ENCODE data around the gene ZCCHC10. TPM values are rescaled to one million over a fixed set of nuclear protein-coding genes. Genes with fewer than 3 reads are reported as not detected.
A peak's percentile ranks its signal among the peaks of the same experiment; 100 is the strongest.

Gene ZCCHC10
- total and polyA plus RNA-seq, 9 of the 15 experiments (the other 6 are each of a cell fraction or from before 2014, with no cell fraction given): 11.9 to 146 (median 51.8) TPM

DNA sequence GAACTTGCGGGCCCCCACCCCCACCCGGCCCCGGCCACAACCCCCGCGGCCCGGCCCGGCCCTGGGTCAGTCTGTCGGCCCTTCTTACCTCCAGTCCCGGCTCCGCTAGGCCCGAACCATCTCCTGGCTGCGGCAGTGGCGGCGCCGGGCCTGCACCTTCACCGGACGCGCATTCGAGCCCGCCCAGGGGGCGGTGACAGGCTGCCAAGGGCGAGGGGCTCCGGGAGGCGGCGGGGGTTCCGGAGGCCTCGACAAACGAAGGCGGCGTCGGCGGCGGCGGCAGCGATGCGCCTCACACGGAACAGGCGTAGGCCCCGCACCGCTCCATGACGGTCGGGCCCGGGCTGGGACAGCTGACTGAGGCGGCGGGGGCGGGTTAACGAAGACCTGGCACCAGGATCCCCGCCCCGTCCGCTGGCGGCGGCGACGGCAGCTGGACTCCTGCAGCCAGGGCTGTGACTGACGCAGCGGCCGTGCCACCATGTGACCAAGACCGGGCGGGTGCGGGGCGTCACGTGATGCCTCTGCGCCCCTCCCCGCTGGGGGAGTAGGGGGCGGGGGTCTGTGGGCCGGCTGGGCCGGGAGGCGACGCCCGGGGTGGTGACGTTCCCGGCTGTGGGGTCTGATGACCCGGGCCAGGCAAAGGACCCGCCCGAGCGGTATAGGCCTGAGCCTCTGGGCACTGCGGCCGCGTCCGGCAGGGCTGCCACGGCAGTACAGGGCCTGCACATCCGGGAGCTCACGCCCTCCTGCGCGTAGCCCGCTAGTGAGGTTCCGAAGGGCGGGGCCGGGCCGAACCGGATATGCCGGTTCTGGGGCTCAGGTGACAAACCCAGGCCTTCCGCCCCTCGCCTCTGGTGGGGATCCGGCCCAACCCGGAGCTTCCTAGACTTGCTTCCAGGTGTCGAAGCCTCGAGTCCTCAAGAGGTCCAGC is 62.9 kb downstream of the ZCCHC10 start, which contains the start of gene AFF4 (continued):
- TF ChIP-seq UBTF (IDR thresholded peaks at IDR 0.05; ENCODE audit: borderline replicate concordance in 1 of 2, low read depth in 2 of 2, low read length in 2 of 2) (peak; percentile 31 to 42; a peak in 2 of 4 replicates), JUND (IDR thresholded peaks at IDR 0.05; ENCODE audit: borderline replicate concordance, low read depth, low read length) (0 out of 2 replicates have a peak, but pooled peaks have one; percentile 10), JUND (tag; IDR thresholded peaks at IDR 0.05; ENCODE audit: borderline replicate concordance, low read depth, low read length) (peak; percentile 12; the same call in 1 of the 3 replicates), GATA2 (CRISPR knock-in tag; IDR thresholded peaks at IDR 0.05) (no peak), NFIC (IDR thresholded peaks at IDR 0.05) (peak; percentile 45; the same call in 1 of the 2 replicates), CC2D1A (IDR thresholded peaks at IDR 0.05) (no peak), FOXP4 (CRISPR knock-in tag; IDR thresholded peaks at IDR 0.05; ENCODE audit: borderline replicate concordance) (peak; percentile 45; the same call in 1 of the 2 replicates), STAT5A (IDR thresholded peaks at IDR 0.05; ENCODE audit: borderline replicate concordance, low read length) (no peak)
- TF ChIP-seq, protein P1, sequence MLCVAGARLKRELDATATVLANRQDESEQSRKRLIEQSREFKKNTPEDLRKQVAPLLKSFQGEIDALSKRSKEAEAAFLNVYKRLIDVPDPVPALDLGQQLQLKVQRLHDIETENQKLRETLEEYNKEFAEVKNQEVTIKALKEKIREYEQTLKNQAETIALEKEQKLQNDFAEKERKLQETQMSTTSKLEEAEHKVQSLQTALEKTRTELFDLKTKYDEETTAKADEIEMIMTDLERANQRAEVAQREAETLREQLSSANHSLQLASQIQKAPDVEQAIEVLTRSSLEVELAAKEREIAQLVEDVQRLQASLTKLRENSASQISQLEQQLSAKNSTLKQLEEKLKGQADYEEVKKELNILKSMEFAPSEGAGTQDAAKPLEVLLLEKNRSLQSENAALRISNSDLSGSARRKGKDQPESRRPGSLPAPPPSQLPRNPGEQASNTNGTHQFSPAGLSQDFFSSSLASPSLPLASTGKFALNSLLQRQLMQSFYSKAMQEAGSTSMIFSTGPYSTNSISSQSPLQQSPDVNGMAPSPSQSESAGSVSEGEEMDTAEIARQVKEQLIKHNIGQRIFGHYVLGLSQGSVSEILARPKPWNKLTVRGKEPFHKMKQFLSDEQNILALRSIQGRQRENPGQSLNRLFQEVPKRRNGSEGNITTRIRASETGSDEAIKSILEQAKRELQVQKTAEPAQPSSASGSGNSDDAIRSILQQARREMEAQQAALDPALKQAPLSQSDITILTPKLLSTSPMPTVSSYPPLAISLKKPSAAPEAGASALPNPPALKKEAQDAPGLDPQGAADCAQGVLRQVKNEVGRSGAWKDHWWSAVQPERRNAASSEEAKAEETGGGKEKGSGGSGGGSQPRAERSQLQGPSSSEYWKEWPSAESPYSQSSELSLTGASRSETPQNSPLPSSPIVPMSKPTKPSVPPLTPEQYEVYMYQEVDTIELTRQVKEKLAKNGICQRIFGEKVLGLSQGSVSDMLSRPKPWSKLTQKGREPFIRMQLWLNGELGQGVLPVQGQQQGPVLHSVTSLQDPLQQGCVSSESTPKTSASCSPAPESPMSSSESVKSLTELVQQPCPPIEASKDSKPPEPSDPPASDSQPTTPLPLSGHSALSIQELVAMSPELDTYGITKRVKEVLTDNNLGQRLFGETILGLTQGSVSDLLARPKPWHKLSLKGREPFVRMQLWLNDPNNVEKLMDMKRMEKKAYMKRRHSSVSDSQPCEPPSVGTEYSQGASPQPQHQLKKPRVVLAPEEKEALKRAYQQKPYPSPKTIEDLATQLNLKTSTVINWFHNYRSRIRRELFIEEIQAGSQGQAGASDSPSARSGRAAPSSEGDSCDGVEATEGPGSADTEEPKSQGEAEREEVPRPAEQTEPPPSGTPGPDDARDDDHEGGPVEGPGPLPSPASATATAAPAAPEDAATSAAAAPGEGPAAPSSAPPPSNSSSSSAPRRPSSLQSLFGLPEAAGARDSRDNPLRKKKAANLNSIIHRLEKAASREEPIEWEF (CRISPR knock-in tag; IDR thresholded peaks at IDR 0.05): no peak
- TF ChIP-seq, protein P2, sequence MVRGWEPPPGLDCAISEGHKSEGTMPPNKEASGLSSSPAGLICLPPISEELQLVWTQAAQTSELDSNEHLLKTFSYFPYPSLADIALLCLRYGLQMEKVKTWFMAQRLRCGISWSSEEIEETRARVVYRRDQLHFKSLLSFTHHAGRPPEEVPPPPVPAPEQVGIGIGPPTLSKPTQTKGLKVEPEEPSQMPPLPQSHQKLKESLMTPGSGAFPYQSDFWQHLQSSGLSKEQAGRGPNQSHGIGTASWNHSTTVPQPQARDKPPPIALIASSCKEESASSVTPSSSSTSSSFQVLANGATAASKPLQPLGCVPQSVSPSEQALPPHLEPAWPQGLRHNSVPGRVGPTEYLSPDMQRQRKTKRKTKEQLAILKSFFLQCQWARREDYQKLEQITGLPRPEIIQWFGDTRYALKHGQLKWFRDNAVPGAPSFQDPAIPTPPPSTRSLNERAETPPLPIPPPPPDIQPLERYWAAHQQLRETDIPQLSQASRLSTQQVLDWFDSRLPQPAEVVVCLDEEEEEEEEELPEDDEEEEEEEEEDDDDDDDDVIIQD (CRISPR knock-in tag; IDR thresholded peaks at IDR 0.05): no peak
- TF ChIP-seq, protein P3, sequence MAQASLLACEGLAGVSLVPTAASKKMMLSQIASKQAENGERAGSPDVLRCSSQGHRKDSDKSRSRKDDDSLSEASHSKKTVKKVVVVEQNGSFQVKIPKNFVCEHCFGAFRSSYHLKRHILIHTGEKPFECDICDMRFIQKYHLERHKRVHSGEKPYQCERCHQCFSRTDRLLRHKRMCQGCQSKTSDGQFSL (CRISPR knock-in tag; IDR thresholded peaks at IDR 0.05): peak; percentile 86; the same call in 1 of the 2 replicates
- TF ChIP-seq, protein P3 (tag; IDR thresholded peaks at IDR 0.05): peak in 1 of 2 experiments; percentile 61; a peak in 1 of 4 replicates
